ENCODE measurements around the gene SPHKAP.
"Not testable (repeated sequence)": the region's sequence is repeated elsewhere in the genome, so short reads cannot be mapped to it uniquely, and the experiment has no call there.

SPHKAP gene, protein sequence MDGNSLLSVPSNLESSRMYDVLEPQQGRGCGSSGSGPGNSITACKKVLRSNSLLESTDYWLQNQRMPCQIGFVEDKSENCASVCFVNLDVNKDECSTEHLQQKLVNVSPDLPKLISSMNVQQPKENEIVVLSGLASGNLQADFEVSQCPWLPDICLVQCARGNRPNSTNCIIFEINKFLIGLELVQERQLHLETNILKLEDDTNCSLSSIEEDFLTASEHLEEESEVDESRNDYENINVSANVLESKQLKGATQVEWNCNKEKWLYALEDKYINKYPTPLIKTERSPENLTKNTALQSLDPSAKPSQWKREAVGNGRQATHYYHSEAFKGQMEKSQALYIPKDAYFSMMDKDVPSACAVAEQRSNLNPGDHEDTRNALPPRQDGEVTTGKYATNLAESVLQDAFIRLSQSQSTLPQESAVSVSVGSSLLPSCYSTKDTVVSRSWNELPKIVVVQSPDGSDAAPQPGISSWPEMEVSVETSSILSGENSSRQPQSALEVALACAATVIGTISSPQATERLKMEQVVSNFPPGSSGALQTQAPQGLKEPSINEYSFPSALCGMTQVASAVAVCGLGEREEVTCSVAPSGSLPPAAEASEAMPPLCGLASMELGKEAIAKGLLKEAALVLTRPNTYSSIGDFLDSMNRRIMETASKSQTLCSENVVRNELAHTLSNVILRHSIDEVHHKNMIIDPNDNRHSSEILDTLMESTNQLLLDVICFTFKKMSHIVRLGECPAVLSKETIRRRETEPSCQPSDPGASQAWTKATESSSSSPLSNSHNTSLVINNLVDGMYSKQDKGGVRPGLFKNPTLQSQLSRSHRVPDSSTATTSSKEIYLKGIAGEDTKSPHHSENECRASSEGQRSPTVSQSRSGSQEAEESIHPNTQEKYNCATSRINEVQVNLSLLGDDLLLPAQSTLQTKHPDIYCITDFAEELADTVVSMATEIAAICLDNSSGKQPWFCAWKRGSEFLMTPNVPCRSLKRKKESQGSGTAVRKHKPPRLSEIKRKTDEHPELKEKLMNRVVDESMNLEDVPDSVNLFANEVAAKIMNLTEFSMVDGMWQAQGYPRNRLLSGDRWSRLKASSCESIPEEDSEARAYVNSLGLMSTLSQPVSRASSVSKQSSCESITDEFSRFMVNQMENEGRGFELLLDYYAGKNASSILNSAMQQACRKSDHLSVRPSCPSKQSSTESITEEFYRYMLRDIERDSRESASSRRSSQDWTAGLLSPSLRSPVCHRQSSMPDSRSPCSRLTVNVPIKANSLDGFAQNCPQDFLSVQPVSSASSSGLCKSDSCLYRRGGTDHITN (N-terminal part only)

GRCh38 chr2:228181098-228182019, at the start of gene SPHKAP:
TSS of gene SPHKAP (minus strand) at chr2:228181687. CDS start at chr2:228181598, 89 bp downstream.
- DNase-seq (ENCODE audit: low read depth): no peak

DNA sequence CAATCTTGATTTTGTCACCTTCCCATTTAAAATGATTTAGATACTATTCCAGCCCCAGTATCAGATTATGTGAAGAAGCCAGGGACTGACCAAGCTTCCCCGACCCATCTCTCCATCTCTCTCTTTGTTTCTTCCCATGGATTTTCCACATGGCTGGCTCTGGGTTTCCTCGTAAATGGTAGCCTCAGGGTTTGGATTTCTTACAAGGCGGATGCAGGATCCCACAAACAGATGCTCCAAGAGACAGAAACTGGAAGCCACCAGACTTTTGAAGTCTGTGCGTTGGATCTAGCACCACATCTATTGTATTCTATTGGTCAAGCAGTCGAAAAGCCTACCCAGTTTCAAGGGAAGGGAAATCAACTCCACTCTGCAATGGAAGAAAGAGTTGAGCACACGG, 46.0 kb upstream of the SPHKAP start:
- DNase-seq (ENCODE audit: low read depth): no peak

DNA sequence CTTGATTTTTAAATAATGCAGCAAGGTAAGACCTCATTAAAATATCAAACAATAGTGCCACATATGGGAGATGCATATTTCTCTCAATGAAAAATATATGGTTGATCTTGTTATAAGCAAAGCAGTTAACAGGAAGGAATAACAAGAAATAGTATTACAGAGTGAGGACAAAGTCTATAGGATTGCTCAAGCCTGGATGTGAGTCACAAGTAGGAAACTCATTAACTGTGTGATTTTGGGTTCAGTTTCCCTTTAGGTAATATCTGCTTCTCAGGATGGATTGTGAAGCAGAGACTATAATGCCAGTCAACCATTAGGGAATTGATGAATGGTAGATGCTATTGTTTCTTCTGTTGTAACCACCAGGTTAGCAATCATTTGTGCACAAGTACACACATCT, 42.9 kb upstream of the SPHKAP start:
- peak; percentile 7 for DNase-seq (ENCODE audit: low read depth)

DNA sequence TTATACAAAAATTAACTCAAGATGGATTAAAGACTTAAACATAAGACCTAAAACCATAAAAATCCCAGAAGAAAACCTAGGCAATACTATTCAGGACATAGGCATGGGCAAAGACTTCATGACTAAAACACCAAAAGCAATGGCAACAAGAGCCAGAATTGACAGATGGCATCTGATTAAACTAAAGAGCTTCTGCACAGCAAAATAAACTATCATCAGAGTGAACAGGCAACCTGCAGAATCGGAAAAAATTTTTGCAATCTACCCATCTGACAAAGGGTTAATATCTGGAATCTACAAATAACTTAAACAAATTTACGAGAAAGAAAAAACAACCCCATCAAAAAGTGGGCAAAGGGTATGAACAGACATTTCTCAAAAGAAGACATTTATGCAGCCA, 37.1 kb upstream of the SPHKAP start:
- DNase-seq (ENCODE audit: low read depth): not testable (repeated sequence)

GRCh38 chr2:228197504-228197903, 16.0 kb upstream of the SPHKAP start:
- peak; percentile 4 for DNase-seq (ENCODE audit: low read depth)

DNA sequence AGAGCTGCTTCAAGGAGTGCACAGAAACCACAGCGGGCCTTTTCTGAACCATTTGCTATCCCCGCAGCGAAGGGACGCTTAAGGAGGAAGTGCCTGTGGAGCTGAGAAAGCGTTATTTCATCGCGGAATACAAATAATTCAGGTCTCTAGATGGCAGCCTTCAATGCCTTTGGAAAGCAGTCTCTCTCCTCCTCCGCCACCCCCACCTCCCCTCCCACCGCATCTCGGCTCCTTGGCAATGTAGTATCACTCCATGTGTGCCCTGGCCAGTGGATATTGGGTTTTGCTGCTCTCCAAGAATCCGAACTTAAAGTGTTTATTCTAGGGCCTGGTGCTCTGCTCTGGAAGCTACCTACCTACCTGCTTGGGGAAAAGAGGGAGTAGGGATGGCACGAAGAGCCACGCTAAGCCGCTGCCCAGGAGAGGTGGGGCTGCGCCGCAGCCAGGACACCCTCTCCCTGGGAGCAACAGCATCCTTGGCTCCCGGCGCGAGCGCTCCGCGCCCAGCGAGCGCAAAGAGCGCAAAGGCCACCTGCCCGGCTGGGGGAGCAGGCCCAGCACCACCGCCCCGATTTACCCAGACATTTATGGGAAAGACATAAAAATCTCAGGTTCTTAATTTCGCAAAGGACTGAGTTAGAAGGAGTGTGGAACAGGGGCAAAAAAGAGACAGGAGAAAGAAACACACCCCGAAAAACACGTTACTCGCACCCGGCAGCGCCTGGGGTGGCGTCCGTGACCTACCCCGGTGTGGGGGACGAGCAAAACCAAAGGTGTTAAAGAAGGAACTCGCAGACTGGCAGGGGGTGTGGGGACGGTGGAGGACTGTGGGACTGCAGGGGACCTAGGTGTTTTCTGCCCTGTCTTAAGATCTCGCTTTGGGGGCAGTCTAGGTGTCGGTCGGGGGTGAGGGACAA, 1.0 kb downstream of the SPHKAP start:
- DNase-seq (ENCODE audit: low read depth): no peak

DNA sequence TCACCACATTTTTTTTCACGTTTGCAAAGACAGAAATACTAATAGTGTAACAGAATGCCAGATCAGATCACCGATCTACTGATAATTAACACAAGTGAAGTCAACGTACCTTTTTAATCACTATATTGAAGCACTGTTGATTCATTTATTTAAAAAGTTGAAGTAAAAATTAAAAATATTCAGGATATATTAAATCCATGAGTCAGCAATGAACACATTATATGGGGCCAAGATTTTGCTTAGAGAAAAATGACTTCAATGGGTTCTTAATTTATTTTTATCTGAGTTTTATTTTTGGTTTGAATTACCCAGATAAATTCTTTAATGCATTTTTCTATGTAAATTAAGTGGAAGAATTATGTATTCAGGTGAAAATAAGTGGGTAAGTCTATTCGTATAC, 14.2 kb downstream of the SPHKAP start:
- DNase-seq (ENCODE audit: low read depth): no peak

DNA sequence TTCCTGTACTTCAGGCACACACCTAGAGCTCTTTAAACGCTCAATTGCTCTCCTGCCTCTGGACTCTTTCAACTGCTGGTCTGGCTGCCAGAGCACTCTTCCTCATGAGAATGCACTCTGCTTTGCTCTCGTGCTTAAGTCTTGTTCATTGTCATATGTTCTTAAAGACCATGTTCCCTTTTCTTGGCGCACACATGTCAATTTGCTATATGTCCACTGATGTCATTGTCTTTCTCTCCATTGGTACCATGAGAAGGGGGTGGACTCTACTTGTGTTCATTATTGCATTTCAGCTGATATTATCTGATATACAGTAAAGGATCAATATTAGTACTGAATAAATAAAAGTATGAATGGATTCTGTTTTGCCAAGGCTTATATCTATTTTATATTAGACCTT, 16.8 kb downstream of the SPHKAP start:
- DNase-seq (ENCODE audit: low read depth): no peak

DNA sequence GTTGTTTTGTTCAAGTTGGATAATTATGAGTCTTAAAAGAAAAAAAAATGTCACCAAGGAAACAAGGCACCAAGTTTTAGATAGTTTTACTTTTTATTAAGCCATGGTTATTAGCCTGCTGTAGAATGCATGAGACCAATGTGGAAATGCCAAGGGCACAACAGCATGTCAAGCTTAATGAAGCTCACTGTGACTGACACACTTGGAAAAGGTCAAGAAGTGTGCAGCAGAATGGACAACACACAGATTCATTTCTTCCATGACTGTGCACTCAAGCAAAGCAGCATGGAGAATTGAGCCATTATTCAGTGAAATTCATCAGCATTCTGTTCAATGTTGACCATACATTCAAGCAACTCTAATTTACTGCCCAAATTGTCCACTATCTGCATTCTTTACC, 23.6 kb downstream of the SPHKAP start:
- no peak for DNase-seq (ENCODE audit: low read depth)

- no peak for DNase-seq (ENCODE audit: low read depth)
Observed at GRCh38 chr2:228144961-228145360, 36.5 kb downstream of the SPHKAP start.

DNA sequence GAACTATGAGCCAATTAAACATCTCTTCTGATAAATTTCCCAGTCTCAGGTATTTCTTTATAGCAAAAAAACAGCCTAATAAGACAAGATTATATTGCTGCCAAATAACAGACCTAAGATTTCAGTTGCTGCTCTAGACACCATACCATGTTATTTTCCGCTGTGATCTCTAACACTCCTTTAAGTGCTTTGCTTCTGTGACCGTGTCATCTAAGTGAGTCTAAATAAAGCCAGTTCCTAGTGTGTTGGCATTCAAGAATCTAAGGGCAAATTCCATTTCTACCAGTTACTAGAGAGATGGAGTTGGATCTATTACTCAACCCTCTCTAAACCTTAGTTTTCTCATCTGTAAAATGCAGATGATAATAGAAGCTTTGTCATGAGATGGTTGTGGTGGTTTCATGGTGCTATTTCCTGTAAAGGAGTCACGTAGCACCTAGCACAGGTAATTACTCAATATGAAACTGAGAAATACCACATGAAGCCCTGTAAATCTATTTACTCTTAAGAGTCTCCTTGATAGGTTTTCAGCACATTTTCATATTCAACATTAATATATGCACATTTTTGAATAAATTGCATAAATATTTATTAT, 40.5 kb downstream of the SPHKAP start:
- no peak for DNase-seq (ENCODE audit: low read depth)

GRCh38 chr2:228136027-228136426, 45.5 kb downstream of the SPHKAP start:
- DNase-seq (ENCODE audit: low read depth): no peak

GRCh38 chr2:228135300-228135699, 46.2 kb downstream of the SPHKAP start:
- no peak for DNase-seq (ENCODE audit: low read depth)

- no peak for DNase-seq (ENCODE audit: low read depth)
Observed at GRCh38 chr2:228131833-228132232, 49.7 kb downstream of the SPHKAP start.

- no peak for DNase-seq (ENCODE audit: low read depth)
Observed at GRCh38 chr2:228126401-228126800, 55.1 kb downstream of the SPHKAP start.

DNA sequence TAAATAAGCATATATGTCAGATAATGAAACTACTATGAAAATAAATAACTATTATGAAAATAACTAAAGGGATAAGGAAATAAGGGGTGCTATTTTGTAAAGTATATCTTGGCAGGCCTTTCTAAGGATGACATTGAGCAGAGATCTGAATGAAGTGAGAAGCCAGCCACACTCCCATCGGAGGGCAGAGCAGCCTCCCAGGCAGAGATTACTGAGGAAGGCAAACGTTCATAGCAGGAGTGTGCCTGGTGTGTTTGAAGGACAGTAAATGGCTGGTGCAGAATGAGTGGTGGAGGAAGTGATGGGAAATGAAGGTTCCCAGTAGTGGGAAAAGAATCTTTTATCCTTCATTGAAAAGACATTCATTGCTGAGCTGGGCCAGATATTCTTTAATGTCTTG, 62.5 kb downstream of the SPHKAP start:
- no peak for DNase-seq (ENCODE audit: low read depth)

DNA sequence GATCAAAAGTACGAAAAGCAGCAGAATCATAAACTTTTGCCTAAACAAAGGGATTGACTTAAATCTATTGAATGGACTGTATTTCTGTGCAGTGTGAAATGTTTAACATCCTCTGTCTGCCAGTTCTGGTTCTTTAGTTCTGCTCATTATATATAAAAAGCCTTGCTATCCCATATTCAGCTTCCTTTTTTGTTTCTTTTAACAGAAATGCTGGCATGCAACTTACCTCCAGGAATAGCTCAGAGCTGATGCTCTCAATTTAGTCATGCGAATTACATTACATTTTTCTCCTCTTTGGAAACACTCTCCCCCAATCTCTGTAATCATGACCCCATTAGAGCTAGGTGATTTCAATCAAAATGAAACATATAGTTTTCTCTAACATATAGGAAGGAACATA, 73.6 kb downstream of the SPHKAP start:
- no peak for DNase-seq (ENCODE audit: low read depth)

- DNase-seq (ENCODE audit: low read depth): no peak
Observed at GRCh38 chr2:228105526-228106250, 75.8 kb downstream of the SPHKAP start.

GRCh38 chr2:228104215-228104614, 77.3 kb downstream of the SPHKAP start:
- no peak for DNase-seq (ENCODE audit: low read depth)
